GM08714 (cell line): ENCODE data around the gene MAP4K2.

Experiments used
- H3K4me3 ChIP-seq: fragments of 200-500 bp; sonication (Bioruptor generic); 2 replicates; pipeline ENCODE4 v1.5.1; 2014; ENCODE audit warnings: mild to moderate bottlenecking, low read length, inconsistent platforms
- ZNF274 ChIP-seq: IDR thresholded peaks from 2 replicates; pipeline ENCODE4 v1.6.1; 2012; ENCODE audit warnings: mild to moderate bottlenecking, low read depth, low read length

Gene MAP4K2

DNA sequence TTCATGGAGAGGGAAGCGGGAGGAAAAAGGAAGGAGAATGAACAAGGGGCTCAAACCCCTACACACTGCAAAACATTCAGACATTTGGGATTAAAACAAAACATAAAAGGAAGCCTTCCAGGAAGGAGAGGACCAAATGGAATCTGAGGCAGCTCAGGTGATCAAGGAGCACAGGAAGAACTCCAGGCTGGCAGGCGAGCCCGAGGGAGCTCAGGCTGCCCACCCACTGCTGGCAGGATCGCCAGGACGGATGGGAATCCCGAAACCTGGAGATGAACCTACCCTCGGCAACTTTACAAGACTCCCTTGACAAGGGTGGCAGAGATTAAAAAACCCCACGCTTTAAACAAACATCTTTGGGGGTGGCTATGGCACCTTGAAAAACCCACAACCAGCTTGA lies 38.3 kb downstream of the MAP4K2 start:
- TF ChIP-seq ZNF274: no peak
- H3K4me3 ChIP-seq: no peak overlapping the region

DNA sequence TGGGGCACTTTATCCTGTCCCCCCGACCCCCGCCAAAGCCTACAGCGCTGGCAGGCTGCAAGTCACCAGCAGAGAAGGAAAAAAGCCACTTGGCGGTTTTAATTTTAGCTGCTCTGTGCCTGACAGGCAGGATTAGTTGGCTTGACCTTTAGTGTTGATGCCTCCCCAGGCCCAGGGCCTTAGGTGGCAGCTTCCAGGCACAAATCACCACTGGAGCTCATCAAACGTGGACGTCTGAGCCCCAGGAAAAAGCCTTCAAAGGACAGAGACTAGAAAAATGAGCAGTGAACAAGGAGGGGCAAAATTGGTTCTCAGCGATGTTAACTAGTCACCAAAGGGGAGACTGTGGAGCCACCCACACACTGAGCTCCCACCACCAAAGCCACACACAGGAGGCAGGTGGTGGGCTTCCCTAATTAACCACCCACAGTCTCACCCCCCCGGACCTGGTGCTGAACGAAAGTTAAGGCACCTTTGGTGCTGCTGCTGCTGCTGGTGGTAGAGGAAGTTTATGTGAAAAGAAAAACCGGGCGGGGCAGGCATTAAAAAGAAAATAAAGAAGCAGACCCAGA lies 38.9 kb downstream of the MAP4K2 start:
- H3K4me3 ChIP-seq: no peak overlapping the region
- no peak for TF ChIP-seq ZNF274

DNA sequence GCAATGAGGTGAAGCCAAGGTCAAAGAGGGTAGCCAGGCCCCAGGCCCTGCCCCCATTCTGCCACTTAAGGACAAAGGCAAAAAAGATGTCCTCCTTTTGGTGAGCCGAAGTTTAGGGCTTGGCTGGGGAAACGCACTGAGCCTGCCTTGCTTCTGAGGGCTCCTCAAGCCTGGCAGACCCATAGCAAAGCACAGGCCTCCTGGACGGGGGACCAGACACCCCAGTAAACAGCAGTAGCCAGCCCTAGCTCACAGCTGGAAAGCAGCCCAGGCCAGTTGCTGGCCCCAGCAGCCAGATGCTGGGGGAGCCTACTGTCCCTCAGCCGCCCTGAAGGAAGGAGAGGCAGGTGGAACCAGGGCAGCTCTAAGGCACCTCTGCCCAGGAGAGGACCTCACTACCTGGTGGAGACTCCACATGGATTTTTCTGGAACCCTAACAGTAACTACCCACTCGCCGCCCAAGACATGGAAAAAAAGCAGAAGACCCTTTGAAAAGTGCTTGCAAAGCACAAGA lies 39.4 kb downstream of the MAP4K2 start:
- no peak for TF ChIP-seq ZNF274
- H3K4me3 ChIP-seq: no peak overlapping the region

DNA sequence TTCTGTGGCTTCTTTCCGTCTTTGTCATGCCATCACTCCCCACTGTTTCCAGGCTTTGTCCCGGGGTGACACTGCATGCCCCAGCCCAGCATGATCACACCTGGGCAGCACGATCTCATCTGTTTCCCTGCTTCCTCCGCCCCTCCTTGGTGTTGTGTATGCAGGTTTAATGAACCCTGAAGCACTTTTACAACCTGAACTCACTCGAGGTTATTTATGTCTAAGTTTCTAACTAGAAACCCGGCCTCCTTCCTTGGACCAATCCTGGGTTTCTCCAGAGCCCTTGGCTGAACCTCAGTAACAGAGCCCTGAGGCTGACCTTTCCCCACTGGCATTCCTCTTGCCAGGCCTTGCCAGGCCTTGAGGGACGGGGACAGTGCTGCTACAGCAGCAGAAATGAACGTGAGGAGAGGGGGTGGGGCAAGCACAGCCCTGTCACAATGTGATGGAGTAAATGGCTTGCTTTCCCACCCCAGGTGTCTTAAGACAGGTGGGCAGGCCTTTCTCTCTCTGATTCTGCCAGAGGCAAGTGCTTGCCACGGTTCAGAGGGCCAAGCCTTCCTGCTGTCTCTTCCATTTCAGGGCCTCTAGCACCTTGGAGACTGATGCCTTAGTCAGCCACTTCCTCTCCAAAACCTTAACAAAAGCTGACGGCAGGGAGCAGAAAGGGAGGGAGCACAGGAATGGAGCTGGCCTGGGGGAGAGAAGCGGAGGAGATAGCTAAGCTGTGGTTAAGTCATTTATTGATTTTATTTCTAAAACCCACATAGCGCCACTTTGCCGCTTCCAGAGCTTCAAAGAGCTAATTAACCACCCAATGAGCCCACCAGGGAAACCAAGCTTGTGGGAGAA lies 40.1 kb downstream of the MAP4K2 start:
- no peak overlapping the region for H3K4me3 ChIP-seq
- TF ChIP-seq ZNF274: no peak

DNA sequence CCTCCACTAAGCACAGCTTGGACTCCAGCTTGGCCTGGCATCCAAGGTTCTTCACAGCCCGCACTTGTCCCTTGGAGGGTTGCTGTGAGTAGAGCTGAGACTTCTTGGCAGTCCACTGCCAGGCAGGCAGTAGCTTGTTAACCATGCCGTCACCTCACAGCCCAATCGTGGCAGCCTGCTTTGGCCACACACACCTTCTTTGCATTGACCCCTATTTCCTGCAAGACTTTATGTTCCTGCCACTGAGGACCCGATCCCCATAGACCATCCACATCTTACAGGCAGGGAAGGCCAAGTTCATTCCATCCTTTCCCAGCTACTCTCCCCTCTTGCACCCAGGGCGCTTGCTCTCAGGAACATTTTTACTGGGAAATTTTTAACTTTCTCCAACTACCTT lies 40.7 kb downstream of the MAP4K2 start:
- H3K4me3 ChIP-seq: no peak overlapping the region
- TF ChIP-seq ZNF274: no peak

DNA sequence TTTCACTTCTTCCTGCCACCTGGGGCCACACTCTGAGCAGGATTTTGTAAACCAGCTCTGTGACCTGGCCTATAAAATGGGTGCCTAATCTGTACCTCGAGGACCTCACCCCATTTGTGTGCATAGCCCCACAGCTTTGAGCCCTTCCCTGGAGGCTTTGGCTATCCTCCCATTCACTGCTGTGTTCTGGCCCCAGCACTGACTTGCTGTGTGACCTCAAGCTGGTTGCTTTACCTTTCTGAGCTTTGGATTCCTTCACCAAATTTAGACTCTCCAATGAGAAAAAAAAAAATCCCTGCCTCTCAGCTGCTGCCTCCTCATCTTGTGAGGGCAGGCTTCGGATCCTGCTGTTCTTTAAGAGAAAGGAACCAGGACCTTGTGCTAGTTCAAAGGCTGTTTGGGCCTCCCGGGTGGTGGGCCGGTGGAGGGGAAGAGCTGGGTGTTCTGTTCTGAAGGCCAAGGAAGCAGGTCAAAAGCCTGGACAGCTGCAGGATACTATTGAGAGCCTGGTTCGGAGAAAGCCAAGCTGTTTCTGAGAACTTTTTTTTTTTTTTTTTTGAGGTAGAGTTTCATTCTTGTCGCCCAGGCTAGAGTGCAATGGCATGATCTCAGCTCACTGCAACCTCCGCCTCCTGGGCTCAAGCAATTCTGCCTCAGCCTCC lies 42.1 kb downstream of the MAP4K2 start:
- no peak overlapping the region for H3K4me3 ChIP-seq
- no peak for TF ChIP-seq ZNF274

DNA sequence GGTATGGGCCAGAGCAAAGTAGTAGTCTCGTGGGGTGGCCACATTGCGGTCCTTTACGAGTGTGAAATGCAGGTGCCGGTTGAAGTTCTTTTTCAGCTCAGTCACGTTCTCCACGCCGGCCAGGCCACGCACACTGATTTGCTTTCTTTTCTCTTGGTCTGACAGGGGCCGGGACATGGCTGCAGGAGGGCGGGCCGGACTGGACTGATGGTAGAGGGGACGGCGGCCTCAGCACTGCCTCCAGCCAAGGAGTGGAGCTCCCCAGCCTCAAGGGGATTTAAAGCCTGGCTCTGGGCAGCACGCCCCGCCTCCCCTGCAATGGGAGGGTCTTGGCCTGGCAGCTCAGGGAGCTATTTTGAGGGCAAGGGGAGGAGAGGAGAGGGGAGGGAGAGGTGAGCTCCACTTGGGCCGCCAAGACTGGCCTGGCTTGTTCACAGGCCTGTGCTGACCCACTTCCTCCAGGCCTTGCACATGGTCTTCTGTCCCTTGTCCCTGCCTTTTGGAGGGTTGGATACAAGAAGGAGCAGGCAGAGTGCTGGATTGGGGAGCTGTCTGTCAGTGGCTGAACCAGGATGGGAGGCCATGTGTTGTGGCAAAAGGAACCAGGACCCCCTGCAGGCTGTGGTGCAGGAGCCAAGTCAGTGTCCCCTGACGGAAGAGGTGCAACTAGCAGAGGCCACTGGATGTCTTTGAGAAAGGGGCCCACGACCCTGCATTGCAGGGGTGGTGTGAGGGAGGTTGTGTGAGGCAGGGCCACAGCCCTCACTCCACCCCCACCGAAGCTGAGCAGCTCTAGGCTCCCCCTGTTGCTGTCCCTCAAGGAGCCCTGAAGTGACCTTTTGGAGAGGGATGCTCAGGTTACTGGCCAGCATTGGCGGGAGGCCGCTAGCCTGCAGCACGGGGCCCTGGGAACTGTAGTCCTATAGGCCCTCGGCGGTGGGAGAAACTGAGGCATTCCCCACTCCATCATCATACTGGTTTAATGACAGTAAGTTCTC lies 43.0 kb downstream of the MAP4K2 start, which contains the start of gene PYGM:
TSS of gene PYGM (minus strand) at position 253 of the 998 bp plus-strand sequence. CDS start at position 177, 76 bp downstream.
- TF ChIP-seq ZNF274: no peak
- no peak within 1 kb of the TSS for H3K4me3 ChIP-seq

DNA sequence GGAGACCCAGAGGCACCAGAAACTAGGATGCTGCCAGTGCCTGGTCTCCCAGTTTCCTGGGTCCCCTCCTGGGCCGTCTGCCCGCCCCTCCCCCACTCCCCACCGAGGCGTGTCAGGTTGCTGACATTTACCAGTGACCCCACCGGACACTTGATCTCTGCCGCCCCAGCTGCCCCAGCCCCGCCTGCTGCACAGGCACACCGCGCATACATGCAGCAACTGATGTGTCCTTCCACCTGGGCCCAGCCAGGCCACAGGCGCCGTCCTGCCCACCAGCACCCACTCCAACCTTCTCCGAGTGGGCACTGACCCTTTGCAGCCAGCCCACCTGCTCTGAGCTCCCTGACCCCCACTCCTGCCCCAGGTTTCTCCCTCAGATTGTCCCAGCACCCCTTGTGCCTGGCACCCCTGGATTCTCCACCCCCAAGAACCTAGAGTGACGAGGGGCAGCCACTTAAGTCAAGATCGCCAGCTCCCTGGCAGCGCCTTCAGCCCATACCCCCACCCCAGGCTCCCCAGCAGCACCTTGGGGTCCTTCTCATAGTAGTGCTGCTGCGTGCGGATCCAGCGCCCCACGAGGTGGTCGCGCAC lies 43.8 kb downstream of the MAP4K2 start:
- TF ChIP-seq ZNF274: no peak
- no peak overlapping the region for H3K4me3 ChIP-seq

DNA sequence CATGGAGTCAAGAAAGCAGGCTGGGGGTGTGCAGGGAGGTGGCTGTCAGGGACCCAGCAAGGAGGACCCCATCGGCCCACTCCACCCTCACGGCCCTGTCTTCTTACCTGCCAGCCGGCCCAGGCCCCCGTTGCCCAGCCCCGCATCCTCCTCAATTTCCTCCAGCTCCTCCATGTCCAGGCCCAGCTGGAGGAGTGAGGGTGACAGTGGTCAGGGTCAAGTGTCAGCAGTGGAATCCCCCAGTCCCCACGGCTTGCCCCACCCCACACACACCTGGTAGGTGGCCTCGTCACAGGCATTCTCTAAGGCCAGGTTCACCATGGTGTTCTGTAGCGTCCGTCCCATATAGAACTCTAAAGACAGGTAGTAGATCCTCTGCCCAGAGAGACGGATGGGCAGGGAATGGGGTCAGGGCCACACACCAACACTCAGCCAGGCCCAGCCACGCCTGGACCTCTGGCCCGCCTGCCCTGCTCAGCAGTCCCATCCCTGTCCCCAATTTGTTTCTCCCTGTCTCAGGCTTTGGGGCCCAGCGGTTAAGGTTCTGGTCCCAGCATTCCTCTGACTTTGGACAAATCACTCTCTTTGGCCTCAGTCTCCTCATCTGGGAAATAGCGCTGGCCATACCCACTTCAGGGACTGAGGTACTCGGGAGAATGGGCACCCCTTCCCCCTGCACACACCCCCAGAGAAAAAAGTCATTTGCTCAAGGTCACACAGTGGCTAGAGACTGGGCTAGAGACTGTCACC lies 44.5 kb downstream of the MAP4K2 start:
- TF ChIP-seq ZNF274: no peak
- no peak overlapping the region for H3K4me3 ChIP-seq

DNA sequence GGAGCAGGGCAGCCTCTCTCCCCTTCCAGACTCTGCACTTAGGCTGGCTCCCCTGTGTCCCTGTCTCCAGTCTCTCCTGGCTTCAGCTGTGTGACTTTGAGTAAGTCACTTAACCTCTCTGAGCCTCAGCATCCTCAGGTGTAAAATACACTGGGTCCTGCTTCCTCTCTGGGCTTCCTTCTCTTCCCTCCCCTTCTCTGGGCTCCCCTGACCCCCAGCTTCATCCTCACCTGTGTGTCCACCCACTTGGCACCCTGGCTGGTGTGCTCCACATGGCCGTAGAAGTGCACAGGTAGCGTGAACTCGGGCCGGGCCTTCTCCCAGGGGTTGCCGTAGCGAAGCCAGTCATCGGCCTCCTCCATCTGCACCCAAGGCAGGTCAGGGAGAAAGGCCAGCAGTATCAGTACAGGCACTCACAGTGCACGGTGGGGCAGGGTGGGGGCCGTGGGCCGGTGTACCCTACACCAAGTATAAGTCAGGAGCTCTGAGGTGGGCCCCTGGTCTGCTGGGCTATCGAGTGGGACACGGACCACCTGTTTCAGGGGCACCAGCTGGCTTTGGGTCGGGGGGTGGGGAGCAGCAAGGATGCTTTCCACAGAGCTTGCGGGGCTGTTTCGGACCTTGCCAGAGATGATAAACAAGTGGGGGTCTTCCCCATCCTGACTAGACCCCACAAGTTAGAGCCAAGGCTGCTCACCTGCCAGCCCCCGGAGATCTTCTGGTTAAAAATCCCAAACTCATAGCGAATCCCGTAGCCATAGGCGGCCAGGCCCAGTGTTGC lies 45.3 kb downstream of the MAP4K2 start:
- no peak for TF ChIP-seq ZNF274
- no peak overlapping the region for H3K4me3 ChIP-seq

DNA sequence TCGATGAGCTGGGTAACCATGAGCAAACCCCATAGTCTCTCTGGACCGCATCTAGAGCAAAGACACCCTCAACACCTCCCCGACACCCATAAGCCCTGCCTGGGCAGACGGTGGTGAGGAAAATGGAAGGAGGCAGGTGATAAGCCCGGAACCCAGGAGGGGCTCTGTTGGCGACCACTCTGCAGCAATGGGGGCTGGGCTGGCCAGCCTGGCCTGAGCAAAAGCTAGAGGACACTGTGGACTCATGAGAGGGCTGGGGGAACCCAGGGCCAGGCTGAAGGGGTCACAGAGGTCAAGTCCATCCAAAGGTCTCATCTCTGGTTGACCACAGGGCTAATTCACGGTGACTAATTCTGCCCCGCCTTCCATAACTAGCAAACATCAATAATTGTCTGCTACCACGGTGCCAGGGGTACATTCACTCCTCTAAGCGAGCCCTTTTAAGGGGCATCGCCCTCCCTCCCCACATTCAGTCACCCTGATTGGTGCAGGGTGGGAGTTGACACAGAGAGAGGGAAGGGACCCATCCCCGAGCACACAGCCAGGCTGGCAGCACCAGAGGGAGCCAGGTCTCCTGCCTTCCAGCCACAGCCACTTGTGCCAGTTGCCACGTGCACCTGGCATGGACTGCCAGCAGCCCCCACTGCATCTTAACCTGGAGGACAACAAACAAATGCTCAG lies 47.2 kb downstream of the MAP4K2 start:
- no peak for TF ChIP-seq ZNF274
- no peak overlapping the region for H3K4me3 ChIP-seq
